ENCODE data around the gene DRC1. TPM values are rescaled to one million over a fixed set of nuclear protein-coding genes. Genes with fewer than 3 reads are reported as not detected.

The DRC1 gene
- total RNA-seq, 1 experiment from 2014 or later = not detected

DNA sequence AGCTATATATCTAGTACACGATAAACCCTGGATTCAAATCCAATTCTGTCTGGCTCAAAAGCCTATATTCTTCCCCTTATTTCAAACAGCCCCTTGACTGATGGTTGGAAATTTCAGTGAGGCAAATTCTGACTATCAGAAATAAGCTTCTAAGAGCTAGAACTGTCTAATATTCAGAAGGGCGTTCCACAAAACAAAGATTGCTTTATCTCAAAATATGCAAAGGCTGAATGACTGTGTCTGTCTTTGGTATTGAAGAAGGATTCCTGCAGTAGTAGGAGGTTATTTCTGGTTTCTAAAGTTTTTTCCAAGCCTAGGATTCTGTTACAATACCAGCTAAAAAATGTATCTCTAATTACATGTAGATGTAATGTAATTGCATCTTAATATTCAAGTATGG lies 31.1 kb downstream of the DRC1 start:
- H3K9me3 ChIP-seq (ENCODE audit: low read depth, low read length, poor library complexity, severe bottlenecking) = no peaks in the 10 kb centered on the region
- ChIA-PET POLR2A (ENCODE audit: low non-redundant PET) (no interaction called here), CTCF (no interaction called here)
- no peaks in the 10 kb centered on the region for H3K36me3 ChIP-seq (ENCODE audit: insufficient read depth, low read length, poor library complexity, severe bottlenecking)
- no peak overlapping the region for H3K4me3 ChIP-seq (ENCODE audit: low read depth, low read length, poor library complexity, severe bottlenecking)
- H3K27ac ChIP-seq (ENCODE audit: low read depth, low read length, poor library complexity, severe bottlenecking) = no peak overlapping the region
- no peaks in the 10 kb centered on the region for H3K27me3 ChIP-seq (replicated peaks; ENCODE audit: insufficient read depth, low read depth, low read length, poor library complexity)
- TF ChIP-seq, protein P1, sequence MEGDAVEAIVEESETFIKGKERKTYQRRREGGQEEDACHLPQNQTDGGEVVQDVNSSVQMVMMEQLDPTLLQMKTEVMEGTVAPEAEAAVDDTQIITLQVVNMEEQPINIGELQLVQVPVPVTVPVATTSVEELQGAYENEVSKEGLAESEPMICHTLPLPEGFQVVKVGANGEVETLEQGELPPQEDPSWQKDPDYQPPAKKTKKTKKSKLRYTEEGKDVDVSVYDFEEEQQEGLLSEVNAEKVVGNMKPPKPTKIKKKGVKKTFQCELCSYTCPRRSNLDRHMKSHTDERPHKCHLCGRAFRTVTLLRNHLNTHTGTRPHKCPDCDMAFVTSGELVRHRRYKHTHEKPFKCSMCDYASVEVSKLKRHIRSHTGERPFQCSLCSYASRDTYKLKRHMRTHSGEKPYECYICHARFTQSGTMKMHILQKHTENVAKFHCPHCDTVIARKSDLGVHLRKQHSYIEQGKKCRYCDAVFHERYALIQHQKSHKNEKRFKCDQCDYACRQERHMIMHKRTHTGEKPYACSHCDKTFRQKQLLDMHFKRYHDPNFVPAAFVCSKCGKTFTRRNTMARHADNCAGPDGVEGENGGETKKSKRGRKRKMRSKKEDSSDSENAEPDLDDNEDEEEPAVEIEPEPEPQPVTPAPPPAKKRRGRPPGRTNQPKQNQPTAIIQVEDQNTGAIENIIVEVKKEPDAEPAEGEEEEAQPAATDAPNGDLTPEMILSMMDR (conservative IDR thresholded peaks at IDR 0.05; ENCODE audit: low read depth, low read length) = no peak
- no peak for TF ChIP-seq EZH2 (IDR thresholded peaks at IDR 0.05; ENCODE audit: borderline replicate concordance, low read depth, low read length, poor library complexity, severe bottlenecking)
- DNase-seq (ENCODE audit: low spot score) = no peak
- H3K4me1 ChIP-seq (ENCODE audit: insufficient read depth, low read length, poor library complexity, severe bottlenecking) = no peaks in the 10 kb centered on the region
- no TSS peak for BruUV-seq (replicated peaks)
- intact Hi-C loops (cut with micrococcal nuclease; ENCODE audit: unreplicated experiment) = no loop called here

DNA sequence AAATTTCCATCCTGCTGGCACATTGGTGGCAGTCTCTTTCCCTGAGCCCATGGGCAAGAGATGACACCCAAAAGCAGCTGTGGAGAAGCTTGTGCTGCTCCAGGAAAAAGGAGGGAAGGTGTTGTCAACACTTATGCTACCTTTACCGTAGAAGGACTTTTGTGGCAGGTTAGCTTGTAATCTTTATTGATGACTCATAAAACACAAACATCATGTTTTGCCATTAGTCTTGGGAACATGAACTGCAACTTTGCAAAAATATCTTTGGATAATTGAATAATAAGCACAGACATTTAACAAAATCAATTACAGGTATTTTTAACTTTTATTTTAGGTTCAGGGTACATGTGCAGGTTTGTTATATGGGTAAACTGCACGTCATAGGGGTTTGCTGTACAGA lies 33.4 kb downstream of the DRC1 start:
- no peak for TF ChIP-seq EZH2 (IDR thresholded peaks at IDR 0.05; ENCODE audit: borderline replicate concordance, low read depth, low read length, poor library complexity, severe bottlenecking)
- TF ChIP-seq, protein P1 (conservative IDR thresholded peaks at IDR 0.05; ENCODE audit: low read depth, low read length) = no peak
- POLR2A ChIA-PET (ENCODE audit: low non-redundant PET) = no interaction called here

DNA sequence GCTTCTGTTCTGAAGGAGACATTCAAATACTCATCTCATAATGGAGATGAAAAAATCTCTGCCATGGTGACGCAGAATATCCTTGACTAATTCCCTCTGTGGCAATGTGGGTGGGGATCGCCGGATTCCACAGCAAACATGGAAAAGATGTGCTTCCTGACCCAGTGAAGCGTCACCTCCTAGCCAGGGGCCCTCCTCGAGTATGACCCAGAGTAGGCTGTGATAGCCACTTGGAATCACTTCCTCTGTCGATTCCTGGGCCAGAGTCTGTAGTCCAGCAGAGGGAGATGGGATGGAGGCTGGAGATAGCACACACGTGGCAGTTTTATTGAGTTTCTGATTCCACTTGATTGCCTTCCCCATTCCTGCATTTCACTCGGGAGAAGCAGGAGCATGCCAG lies 36.8 kb downstream of the DRC1 start:
- ChIA-PET POLR2A (ENCODE audit: low non-redundant PET) (no interaction called here), CTCF (no interaction called here)
- no peak overlapping the region for H3K27ac ChIP-seq (ENCODE audit: low read depth, low read length, poor library complexity, severe bottlenecking)
- H3K9me3 ChIP-seq (ENCODE audit: low read depth, low read length, poor library complexity, severe bottlenecking) = no peaks in the 10 kb centered on the region
- no TSS peak for BruUV-seq (replicated peaks)
- intact Hi-C loops (cut with micrococcal nuclease; ENCODE audit: unreplicated experiment) = no loop called here
- no peak for TF ChIP-seq EZH2 (IDR thresholded peaks at IDR 0.05; ENCODE audit: borderline replicate concordance, low read depth, low read length, poor library complexity, severe bottlenecking)
- no peaks in the 10 kb centered on the region for H3K27me3 ChIP-seq (replicated peaks; ENCODE audit: insufficient read depth, low read depth, low read length, poor library complexity)
- DNase-seq (ENCODE audit: low spot score) = no peak
- no peaks in the 10 kb centered on the region for H3K4me1 ChIP-seq (ENCODE audit: insufficient read depth, low read length, poor library complexity, severe bottlenecking)
- no peak overlapping the region for H3K4me3 ChIP-seq (ENCODE audit: low read depth, low read length, poor library complexity, severe bottlenecking)
- no peaks in the 10 kb centered on the region for H3K36me3 ChIP-seq (ENCODE audit: insufficient read depth, low read length, poor library complexity, severe bottlenecking)

More for the DNA sequence above, 33.4 kb downstream of the DRC1 start:
- Histone ChIP-seq H3K4me1 (ENCODE audit: insufficient read depth, low read length, poor library complexity, severe bottlenecking) (no peaks in the 10 kb centered on the region), H3K27me3 (replicated peaks; ENCODE audit: insufficient read depth, low read depth, low read length, poor library complexity) (no peaks in the 10 kb centered on the region), H3K4me3 (ENCODE audit: low read depth, low read length, poor library complexity, severe bottlenecking) (no peak overlapping the region), H3K36me3 (ENCODE audit: insufficient read depth, low read length, poor library complexity, severe bottlenecking) (no peaks in the 10 kb centered on the region), H3K9me3 (ENCODE audit: low read depth, low read length, poor library complexity, severe bottlenecking) (no peaks in the 10 kb centered on the region), H3K27ac (ENCODE audit: low read depth, low read length, poor library complexity, severe bottlenecking) (no peak overlapping the region)
- intact Hi-C loops (cut with micrococcal nuclease; ENCODE audit: unreplicated experiment) = no loop called here
- CTCF ChIA-PET = no interaction called here
- no peak for DNase-seq (ENCODE audit: low spot score)
- BruUV-seq (replicated peaks) = no TSS peak

DNA sequence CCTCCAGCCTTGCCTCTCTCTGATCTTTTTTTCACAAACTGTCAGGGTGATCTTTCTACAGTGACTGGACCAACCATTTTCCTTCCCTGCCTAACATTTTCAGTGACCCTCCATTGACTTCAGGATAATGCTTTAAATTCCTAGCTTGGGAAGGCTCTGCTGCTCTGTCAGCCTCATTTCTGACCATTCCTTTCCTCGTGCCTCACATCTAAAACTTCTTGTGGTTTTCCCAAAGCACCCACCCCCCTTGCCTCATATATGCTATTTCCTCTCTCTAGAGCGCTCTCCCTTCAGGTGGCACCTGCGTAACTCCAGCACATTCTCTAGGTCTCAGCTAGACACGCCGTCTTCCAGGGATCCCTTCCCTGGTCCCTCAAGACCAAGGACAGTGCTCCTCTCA lies 37.2 kb downstream of the DRC1 start:
- TF ChIP-seq, protein P1 (conservative IDR thresholded peaks at IDR 0.05; ENCODE audit: low read depth, low read length) = no peak
- TF ChIP-seq EZH2 (IDR thresholded peaks at IDR 0.05; ENCODE audit: borderline replicate concordance, low read depth, low read length, poor library complexity, severe bottlenecking) = no peak
- Histone ChIP-seq H3K9me3 (ENCODE audit: low read depth, low read length, poor library complexity, severe bottlenecking) (no peaks in the 10 kb centered on the region), H3K27me3 (replicated peaks; ENCODE audit: insufficient read depth, low read depth, low read length, poor library complexity) (no peaks in the 10 kb centered on the region), H3K4me1 (ENCODE audit: insufficient read depth, low read length, poor library complexity, severe bottlenecking) (no peaks in the 10 kb centered on the region), H3K4me3 (ENCODE audit: low read depth, low read length, poor library complexity, severe bottlenecking) (no peak overlapping the region), H3K36me3 (ENCODE audit: insufficient read depth, low read length, poor library complexity, severe bottlenecking) (no peaks in the 10 kb centered on the region), H3K27ac (ENCODE audit: low read depth, low read length, poor library complexity, severe bottlenecking) (no peak overlapping the region)
- CTCF ChIA-PET = interaction anchor here (0.7 kb wide), 1 partner anchor 29 kb away, joined by 6 read pairs; no protein-coding TSS in a partner anchor
- POLR2A ChIA-PET (ENCODE audit: low non-redundant PET) = no interaction called here
- no peak for DNase-seq (ENCODE audit: low spot score)
- BruUV-seq (replicated peaks) = no TSS peak
- intact Hi-C loops (cut with micrococcal nuclease; ENCODE audit: unreplicated experiment) = no loop called here

Measured in A673 (cell line).